ENCODE data around the gene SAXO1. TPM values are rescaled to one million over a fixed set of nuclear protein-coding genes. Genes with fewer than 3 reads are reported as not detected.

The SAXO1 gene
- polyA plus RNA-seq, 3 donors, result not detected

GRCh38 chr9:18989097-18989496 is 43.9 kb downstream of the SAXO1 start:
- no CpG with 5 or more reads among the region's 2 CpGs for WGBS (ENCODE audit: insufficient coverage)

DNA sequence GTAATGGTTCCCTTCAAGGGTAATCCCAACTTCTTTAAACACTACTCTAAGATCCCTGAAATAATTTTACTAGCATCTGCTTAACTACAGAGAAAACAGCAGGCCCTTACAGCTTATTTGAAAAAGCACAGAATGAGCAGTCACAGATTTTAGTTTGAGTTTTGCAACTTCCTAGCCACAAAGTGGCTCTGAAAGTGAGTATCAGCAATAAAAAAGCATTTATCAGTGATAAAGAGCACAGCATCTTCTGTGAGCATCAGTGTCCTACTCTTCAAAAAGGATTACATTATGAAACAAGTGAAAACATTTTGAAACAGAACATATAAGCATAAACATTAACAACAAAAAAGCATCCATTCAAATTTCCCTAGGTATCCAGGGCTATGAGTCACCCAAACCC is 45.0 kb downstream of the SAXO1 start:
- H3K4me1 ChIP-seq (ENCODE audit: control insufficient read depth in 1 of 2, insufficient read depth in 2 of 2, low read length in 2 of 2), result no peaks in the 10 kb centered on the region
- H2AFZ ChIP-seq (ENCODE audit: insufficient read depth, low read depth, low read length, poor library complexity, severe bottlenecking), result no peak overlapping the region
- no peaks in the 10 kb centered on the region for H3K9me3 ChIP-seq (replicated peaks in 1 of 2; ENCODE audit: control insufficient read depth in 1 of 2, insufficient read depth in 1 of 2, low read length in 2 of 2)
- H3K36me3 ChIP-seq (replicated peaks in 1 of 2; ENCODE audit: control insufficient read depth in 1 of 2, insufficient read depth in 2 of 2, low read length in 2 of 2), result no peaks in the 10 kb centered on the region
- Mint-ChIP-seq H3K4me3 (no peak overlapping the region), H3K9me3 (peaks cover 0 to 5% (median 3%) of the 10 kb centered on the region in 7 donors), H3K36me3 (no peaks in the 10 kb centered on the region), H3K4me1 (no peaks in the 10 kb centered on the region), H3K27ac (no peak overlapping the region), H3K27me3 (ENCODE audit: low read depth in 3 of 3) (peaks cover 1 to 5% (median 2%) of the 10 kb centered on the region in 3 donors)
- no peak for DNase-seq
- intact Hi-C loops (cut with micrococcal nuclease), result no loop called here
- no peak overlapping the region for H3K9ac ChIP-seq (ENCODE audit: insufficient read depth, low read length, poor library complexity, severe bottlenecking)
- no peak overlapping the region for H3K27ac ChIP-seq (ENCODE audit: low read depth in 1 of 2, low read length in 2 of 2)
- no peak for TF ChIP-seq CTCF (IDR thresholded peaks at IDR 0.05)
- no peaks in the 10 kb centered on the region for H4K20me1 ChIP-seq (ENCODE audit: insufficient read depth, low read length)
- H3K4me2 ChIP-seq (replicated peaks; ENCODE audit: extremely low read depth, low read length, poor library complexity, severe bottlenecking), result no peak overlapping the region
- H3K79me2 ChIP-seq (ENCODE audit: insufficient read depth, low read length), result no peaks in the 10 kb centered on the region
- no peak overlapping the region for H3K4me3 ChIP-seq (replicated peaks in 1 of 3; ENCODE audit: low read depth in 2 of 3, low read length in 3 of 3)
- no peaks in the 10 kb centered on the region for H3K27me3 ChIP-seq (ENCODE audit: control insufficient read depth in 2 of 2, insufficient read depth in 2 of 2, low read length in 2 of 2)

More at GRCh38 chr9:18989097-18989496, 43.9 kb downstream of the SAXO1 start:
- H3K27me3 Mint-ChIP-seq (ENCODE audit: low read depth in 3 of 3), result peaks cover 1 to 5% (median 2%) of the 10 kb centered on the region in 3 donors
- H3K36me3 Mint-ChIP-seq, result no peaks in the 10 kb centered on the region
- no peak overlapping the region for H3K27ac Mint-ChIP-seq
- Histone ChIP-seq H3K79me2 (ENCODE audit: insufficient read depth, low read length) (no peaks in the 10 kb centered on the region), H2AFZ (ENCODE audit: insufficient read depth, low read depth, low read length, poor library complexity, severe bottlenecking) (no peak overlapping the region), H3K27me3 (ENCODE audit: control insufficient read depth in 2 of 2, insufficient read depth in 2 of 2, low read length in 2 of 2) (peaks cover 0 to 3% of the 10 kb centered on the region in 2 donors), H3K27ac (ENCODE audit: low read depth in 1 of 2, low read length in 2 of 2) (no peak overlapping the region), H3K9me3 (replicated peaks in 1 of 2; ENCODE audit: control insufficient read depth in 1 of 2, insufficient read depth in 1 of 2, low read length in 2 of 2) (no peaks in the 10 kb centered on the region), H3K4me3 (replicated peaks in 1 of 3; ENCODE audit: low read depth in 2 of 3, low read length in 3 of 3) (no peak overlapping the region), H3K9ac (ENCODE audit: insufficient read depth, low read length, poor library complexity, severe bottlenecking) (no peak overlapping the region), H4K20me1 (ENCODE audit: insufficient read depth, low read length) (no peaks in the 10 kb centered on the region), H3K4me1 (ENCODE audit: control insufficient read depth in 1 of 2, insufficient read depth in 2 of 2, low read length in 2 of 2) (no peaks in the 10 kb centered on the region), H3K4me2 (replicated peaks; ENCODE audit: extremely low read depth, low read length, poor library complexity, severe bottlenecking) (no peak overlapping the region), H3K36me3 (replicated peaks in 1 of 2; ENCODE audit: control insufficient read depth in 1 of 2, insufficient read depth in 2 of 2, low read length in 2 of 2) (no peaks in the 10 kb centered on the region)
- H3K9me3 Mint-ChIP-seq, result peaks cover 0 to 5% (median 3%) of the 10 kb centered on the region in 7 donors
- no peak overlapping the region for H3K4me3 Mint-ChIP-seq
- no peak for DNase-seq
- no peaks in the 10 kb centered on the region for H3K4me1 Mint-ChIP-seq
- TF ChIP-seq CTCF (IDR thresholded peaks at IDR 0.05), result no peak
- intact Hi-C loops (cut with micrococcal nuclease), result no loop called here
